GM18498 (cell line): ENCODE measurements around the gene PLA2G4A.
"Not testable (repeated sequence)": the region's sequence is repeated elsewhere in the genome, so short reads cannot be mapped to it uniquely, and the experiment has no call there.

ENCODE experiments used
- ATAC-seq: cut with Tn5 transposase; IDR thresholded peaks from one replicate; pipeline ENCODE4 v1.9.1; 2021; ENCODE audit warnings: mild to moderate bottlenecking, moderate library complexity; ENCODE audit not compliant: unreplicated experiment

PLA2G4A gene

DNA sequence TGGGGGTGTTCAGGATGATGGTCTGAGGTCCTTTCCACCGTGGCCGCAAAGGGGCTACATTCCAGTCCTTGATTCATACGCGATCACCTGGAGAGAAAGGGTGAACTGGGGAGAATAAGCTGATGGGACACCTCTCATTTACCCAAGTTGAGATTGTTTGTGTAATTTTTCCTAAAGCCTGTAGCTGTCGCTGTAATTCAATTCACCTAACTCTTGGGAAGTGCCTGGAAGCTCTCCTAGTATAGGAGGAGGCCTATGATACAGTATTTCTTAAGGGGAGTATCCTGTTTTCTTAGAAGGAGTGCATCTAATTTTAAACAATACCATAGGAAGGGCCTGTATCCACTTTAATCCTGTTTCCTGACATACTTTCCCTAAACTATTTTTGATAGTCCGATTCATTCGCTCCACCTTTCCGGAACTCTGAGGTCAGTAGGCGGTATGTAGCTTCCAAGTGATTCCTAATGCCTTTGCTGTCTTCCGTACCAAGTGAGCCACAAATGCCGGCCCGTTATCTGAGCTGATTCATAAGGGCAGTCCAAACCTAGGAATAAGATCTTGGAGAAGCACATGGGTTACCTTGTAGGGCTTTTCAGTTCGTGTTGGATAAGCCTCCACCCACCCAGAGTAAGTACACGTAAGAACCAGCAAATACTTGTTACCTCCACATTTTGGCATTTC lies 88.5 kb downstream of the PLA2G4A start:
- not testable (repeated sequence) for ATAC-seq

DNA sequence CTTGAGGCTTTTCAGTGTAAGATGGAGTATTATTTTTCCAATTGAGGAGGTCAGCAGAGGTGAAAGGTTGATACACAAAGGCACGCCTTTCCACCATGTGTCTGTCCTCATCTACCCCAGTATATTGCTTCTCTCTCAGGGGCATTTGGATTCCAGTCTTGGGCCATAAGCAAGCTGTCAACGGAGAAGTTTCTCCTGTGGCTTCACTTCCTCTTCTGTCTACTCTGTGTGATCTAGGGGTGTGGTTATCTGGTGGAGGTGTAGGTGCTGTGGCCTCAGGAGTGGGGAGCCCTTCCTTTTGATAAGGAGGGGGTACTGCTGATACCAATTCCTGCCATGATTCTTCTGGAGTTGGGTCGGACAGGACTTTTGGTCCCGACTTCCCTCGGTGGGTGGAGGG lies 92.6 kb downstream of the PLA2G4A start:
- peak; percentile 64 for ATAC-seq

DNA sequence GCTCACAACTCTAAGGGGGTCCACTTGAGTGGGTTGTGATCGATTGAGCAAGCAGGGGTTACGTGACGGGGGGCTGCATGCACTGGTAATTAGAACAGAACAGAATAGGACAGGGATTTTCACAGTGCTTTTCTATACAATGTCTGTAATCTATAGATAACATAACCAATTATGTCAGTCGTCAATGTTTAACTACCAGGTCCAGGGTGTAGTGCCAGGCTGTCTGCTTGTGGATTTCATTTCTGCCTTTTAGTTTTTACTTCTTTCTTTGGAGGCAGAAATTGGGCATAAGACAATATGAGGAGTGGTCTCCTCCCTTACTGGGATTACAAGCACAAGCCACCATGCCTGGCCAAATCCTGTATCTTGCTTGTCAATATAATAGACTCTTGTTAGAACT lies 94.1 kb downstream of the PLA2G4A start:
- not testable (repeated sequence) for ATAC-seq

DNA sequence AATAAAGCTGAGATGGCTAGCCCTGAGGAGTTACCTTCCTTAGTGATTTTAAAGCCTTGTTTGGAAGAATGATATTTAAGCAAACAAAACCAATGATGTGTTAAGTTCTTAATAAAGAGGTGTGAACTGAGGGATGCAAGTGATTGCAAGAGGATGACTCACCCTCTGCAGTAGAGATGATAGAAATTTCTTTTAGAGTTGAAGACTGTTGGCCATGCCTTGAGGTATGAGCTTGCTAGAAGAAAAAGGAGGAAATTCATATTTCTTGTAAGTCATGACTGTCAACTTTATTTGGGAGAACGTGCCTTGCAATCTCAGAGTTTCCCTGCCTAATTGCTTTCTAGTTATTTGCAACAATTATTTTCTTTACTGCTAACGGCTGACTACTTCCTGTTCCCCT lies 94.7 kb downstream of the PLA2G4A start:
- ATAC-seq = no peak

DNA sequence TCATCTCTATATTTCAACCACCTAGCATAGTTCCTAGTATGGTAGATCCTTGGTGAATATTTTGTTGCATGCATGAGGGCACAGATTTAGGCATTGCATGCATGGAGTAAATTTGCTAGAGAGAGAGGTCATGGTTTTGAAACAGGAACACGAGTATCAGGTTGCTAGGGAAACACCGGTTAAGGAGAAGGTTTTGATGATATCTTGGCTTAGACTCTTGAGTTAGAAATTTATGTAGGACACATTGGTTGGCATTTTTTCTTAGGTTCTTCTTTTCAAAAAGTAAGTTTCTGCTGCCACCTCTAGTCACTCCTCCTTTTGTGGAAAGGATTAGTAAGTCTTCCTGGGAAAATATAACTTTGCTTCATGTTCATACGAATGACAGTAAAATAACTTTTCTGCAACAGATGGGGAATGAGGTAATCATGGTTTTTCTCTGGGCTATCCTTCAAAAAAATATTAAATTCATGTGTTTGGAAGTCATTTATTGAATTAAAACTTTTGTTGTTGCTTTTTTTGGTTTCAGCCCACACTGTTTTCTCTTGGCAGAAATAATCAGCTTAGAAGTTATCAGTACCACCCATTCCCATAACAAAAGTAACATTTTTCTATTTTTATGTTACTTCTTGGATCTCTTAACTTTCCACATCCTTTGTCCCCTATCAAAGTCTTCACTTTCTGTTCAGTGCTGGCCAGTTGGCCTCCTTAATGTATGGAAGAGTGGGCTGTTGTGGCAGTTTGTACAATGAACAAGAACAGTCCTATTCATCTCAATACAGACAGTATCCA lies 97.3 kb downstream of the PLA2G4A start:
- ATAC-seq = no peak

DNA sequence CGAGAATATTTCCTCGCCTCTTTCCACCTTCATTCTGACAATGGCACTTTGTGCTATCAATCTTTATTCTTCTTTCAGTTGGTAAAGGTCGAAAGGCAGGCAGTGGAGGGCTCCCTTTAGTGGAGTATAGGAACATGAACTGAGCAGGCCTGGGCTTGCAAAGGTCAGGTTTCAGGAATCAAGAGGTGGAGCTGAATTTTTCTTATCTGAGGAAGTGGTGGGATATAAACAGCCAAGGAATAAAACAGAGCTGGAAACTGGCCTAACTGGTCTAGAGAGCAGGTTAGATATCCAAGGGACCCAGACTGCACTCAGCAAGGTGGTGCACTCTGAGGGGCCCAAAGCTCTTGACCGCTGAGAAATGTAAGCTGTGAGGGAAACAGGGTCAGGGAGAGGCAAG lies 99.1 kb downstream of the PLA2G4A start:
- no peak for ATAC-seq

DNA sequence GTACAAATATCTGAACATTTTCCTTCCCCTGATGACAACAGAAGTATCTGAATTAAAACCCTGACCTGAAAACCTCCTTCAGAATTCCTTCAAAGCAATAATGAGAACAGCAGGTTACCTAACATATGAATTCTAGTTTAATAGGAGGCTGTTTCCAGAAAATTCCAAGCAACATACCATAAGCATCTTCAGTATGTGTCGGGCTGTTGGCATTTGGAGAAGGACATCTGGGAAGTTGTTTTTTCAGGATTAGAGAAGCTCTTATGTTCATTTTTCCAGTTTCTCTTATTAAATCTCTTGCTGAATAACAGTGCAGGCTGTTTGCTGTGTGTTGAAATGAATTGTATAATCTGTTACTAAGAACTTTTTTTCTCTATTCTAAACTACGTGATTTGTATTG lies 101.5 kb downstream of the PLA2G4A start:
- no peak for ATAC-seq

DNA sequence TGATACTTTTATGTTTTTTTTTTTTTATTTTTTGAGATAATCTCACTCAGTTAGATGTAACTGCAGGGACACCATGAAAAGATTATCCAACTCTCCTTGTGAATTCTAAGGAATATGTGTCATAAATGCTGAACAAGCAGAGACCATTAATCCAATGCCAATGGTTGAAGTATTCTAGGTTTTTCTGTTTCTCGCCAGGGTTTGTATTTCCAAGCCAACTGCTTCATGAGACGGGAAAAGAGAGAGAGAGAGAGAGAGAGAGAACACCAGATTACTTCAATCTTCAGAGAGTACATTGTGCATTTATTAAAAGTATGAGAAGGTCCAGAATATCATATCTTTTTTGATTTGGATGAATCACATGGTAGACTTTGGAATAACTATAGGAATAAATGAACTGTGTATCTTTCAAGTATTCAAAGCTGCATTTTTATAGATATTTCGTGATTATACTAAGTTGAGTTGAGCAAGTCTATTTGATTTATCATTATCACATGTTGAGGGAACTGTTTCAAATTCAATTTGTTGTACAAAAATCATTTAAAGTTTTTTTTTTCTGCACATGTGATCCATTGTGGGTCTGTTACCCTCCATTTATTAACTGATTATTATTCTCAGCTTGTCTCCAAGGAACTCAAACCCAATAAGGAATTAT lies 108.4 kb downstream of the PLA2G4A start:
- no peak for ATAC-seq

DNA sequence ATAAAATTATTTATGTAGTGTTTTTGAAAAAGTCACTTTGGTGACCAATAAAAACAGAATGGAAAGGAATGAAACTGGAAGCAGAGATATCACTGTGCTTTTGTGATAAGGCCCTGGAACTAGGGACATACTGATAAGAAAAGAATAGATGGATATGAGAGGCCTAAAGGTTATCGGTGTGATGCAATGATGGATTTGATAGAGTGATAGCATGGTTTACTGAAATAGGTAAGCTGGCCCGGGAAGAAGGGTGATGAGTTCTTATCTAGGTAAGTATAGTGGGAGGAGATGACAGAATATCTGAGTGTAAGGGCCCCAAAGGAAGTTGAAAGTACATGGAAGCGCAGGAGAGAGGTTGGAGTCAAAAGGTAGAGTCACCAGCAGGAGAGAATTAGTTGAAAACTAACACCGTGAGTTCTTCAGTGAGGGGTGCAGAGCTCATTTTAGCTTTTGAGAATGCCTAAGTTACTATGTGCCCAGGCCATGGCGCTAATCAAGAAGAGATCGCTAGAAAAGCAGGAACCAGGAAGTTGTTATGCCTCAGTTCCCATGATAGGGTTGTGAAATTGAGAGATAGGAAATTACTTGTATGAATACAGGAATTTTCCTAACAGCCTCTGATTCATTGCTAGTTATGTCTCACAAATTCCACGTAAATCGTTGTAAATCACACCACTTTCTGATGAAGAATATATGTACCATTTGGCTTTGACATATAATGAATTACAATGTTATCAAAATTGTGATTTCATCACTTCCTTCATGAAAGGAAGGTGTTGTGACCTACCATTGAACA lies 115.3 kb downstream of the PLA2G4A start:
- no peak for ATAC-seq

DNA sequence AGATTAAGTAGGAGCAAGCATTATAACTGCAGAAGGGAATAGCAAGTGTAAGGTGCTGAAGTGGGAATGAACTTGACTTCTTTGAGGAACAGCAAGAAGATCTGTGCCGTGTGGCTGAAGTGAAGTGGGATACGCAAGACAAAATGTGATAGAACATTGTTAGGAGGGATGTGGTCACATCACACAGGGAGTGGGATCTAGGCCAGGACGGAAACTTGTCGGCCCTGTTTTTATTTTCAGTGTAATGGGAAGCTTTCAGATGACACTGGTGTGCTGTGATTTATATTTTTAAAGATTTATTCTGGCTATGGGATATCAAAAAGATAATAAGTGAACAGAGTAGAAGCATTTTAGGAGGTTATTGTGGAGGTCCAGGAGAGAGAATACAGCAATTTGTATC lies 116.4 kb downstream of the PLA2G4A start:
- ATAC-seq = no peak

DNA sequence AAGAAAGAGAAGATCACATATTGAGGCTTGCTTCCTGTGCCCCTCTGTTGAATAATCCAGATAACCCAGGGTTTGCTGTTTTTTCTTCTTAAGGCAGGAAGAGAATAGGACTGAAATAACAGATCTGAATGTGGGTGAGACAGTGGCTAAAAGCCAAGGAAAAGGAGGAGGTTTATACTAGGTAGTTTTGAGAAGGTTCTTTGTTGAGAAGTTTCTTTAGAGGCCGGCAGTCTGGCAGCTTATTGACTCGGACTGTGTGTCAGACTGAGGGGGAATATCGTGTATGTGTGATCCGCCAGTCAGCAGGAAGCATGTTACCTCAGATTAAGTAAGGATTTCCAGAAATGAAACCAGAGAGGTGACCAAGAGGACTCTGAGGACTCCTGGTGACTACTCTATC lies 119.8 kb downstream of the PLA2G4A start:
- ATAC-seq = no peak

DNA sequence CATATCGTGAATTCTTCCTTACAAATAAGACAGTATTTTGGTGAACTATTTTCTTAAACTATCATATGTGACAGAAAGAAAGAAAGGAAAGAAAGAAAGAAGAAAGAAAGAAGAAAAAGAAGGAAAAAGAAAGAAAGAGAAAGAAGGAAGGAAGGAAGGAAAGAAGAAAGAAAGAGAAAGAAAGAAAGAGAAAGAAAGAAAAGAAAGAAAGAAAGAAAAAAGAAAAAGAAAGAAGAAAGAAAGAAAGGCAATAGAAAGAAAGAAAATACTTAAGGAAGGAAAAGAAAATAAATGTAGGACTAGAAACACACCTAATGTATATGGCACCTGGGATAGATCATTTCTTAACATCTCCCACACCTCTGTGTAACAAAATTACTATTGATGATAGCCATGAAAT lies 120.4 kb downstream of the PLA2G4A start:
- ATAC-seq = no peak

DNA sequence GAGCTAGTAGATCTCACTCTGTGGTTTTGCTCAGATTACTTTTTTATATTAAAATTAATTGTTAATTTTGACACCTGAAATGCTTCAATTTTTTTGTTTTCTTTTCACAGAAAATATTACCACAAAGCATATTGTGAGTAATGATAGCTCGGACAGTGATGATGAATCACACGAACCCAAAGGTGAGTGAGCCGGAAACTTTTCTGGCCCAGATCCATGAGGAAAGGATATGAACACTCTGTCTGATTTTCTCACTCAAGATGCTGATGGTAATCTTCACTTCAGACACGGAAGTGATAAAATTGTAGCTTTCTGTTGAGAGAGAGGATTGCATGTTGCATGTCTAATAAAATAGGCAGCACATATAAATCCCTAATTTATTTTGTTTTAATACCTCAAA lies 121.8 kb downstream of the PLA2G4A start:
- ATAC-seq = no peak

DNA sequence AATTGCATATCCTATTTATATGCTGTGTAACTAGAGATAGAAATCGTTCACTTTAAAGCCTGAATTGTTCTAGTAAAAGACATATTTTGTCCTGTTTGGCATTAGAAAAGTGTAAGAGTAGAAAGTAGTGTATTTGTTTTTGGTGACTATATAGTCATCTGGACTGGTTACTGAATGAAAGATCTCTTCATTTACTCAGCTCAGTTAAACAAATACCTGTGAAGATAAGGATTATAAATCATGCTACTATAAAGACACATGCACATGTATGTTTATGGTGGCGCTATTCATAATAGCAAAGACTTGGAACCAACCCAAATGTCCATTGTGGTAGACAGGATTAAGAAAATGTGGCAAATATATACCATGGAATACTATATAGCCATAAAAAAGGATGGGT lies 125.1 kb downstream of the PLA2G4A start:
- ATAC-seq = no peak

DNA sequence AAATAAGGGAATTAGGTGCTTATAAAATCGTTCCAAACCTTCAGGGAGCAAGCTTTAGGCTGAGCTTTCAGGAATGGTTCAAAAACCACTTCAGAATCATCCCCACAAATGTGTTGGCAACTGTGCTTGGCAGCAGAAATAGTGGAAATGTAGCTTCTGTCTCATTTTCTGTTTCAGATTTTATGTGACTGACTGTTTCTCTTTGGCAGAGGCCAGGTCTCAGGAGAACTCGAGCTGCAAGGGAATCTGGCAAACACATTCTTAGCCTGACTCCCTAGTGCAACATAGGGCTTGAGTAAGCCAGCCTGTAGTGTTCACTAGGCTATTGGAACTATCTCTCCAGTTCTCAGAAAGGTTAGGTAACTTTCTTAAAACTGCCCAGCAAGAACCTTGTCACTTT lies 128.6 kb downstream of the PLA2G4A start:
- ATAC-seq = no peak

DNA sequence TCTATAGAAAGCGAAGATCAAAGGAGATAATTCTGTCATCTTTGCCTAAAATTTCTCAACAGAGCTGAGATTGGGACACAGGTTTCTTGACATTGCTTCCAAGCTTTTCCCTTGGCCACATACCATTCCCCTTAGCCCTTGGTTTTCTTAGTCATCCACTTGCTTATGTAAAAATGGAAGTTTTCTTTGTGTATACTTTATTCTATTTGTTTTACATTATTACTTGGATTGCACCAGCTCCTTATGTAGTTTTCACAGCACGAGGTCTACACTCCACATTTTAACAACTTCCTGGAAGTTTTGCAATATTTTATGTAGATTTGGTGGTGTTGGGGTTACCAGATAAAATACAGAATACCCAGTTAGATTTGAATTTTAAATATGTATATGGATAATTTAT lies 129.8 kb downstream of the PLA2G4A start:
- no peak for ATAC-seq

DNA sequence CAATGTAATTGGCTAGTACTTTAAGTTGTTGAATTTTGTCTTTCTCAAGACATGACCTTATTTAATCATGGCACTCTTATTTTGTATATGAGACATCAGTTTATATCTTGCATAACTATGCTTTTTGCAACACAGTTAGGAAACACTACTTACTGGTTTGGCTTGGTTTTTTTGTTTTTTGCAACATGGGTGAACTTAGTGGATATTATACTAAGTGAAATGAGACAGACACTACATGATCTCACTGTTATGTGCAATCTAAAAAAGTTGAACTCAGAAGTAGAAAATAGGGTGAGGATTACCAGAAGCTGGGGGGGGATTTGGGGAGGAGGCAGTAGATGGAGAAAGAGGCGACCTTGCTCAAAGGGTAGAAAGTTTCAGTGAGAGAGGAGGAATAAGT lies 132.1 kb downstream of the PLA2G4A start:
- ATAC-seq = no peak

DNA sequence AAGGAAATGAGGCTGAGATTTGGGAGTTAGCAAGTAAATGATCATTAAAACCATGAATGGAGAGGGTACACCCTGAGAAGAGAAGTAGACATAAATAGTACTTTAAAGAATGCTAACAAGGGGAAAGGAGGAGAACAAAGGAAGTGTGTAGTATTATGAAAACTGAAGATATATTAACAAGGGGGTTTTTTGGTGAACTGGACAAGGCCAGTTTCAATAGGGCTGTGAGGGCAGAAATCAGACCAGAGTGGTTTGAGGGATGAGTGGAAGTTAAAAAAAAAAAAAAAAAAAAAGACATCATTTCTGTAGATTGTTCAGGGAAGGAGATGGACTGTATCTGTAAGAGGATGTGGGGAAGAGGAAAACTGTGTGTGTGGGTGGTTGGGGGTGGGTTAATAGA lies 137.1 kb downstream of the PLA2G4A start:
- ATAC-seq = no peak

DNA sequence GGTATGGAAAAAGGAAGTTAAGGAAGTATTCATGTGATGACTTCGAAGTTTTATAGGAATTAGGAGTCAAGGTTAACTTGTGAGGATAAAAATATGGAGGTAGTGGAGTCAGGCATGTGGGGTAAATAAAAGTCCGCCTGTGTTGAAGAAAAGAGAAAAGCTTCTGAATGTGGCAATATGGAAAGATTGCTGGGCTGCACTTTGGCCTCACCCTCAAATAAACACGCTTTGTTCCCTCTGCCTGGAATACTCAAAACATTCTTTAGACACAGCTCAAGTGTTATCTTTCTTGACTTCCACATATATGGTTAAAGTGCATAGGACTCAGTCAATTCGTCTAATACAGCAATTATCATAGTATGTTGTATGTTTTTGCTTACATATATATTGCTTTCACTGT lies 137.7 kb downstream of the PLA2G4A start:
- no peak for ATAC-seq

DNA sequence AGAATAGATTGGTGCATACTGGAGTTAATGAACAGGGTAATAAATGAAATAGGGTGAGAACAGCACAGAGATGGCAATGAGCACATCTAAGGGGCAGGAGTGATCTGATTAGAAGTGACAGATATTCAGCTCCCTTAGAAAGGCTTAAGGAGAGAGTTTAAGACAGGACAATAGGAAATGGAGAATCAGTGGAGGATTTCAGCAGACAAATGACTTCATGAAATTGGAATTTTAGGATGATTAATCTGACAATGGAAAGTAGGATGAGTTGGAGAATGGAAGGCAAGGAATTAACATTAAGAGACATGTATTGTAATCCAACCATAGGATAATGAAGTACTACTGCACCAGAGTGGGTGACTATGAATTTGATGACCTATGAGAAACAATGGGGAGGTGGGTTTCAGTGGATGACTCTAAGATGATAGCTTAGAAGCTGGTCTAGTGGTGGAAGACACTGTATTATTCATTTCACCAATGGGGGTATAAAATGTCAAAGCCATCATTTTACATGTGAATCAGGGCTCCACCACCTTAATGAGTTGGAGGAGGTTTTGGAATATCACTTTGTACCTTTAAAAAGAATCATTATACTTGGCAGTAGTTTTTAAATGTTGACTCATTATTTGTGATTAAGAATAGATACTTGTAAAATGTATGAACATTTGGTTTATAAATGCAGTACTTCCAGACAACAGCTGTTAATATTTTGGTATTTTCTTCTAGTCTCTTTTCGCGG lies 139.1 kb downstream of the PLA2G4A start:
- no peak for ATAC-seq

DNA sequence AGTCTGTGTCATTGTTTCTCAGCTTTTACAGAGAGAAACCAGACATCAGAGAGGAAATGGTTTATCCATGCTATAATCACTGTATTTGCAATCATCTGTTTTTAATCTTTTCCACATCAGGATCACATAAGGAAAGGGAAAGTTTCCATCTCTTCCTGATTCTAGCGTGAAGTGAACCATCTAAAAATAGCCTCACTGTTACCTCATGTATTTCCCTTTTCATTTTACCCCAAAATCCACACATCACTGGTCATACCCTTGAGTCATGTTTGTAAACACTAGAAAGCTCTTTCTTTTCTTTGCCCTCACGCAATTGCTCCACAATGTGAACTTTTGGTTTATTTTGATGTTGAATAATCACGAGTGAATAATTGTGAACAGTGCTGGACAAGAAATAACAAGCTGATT lies 146.0 kb downstream of the PLA2G4A start:
- no peak for ATAC-seq
